HCT116 (cell line): Measurements from ENCODE around the gene NFIB. TPM values are rescaled to one million over a fixed set of nuclear protein-coding genes. Genes with fewer than 3 reads are reported as not detected.

Source experiments
- ATAC-seq: fragments of 200-7000 bp; cut with Tn5 transposase; 2 replicates; pipeline ENCODE4 v1.9.1; 2020; ENCODE audit warnings: mild to moderate bottlenecking, moderate library complexity
- BruUV-seq: library from RNA; stranded (reverse); fragments of 400-500 nt; replicated peaks from 2 replicates; lab custom pipeline; 2021; lab: Mats Ljungman, UMichigan
- CTCF ChIA-PET: fragments of 300-600 bp; sonication (Branson Sonifier 250); formaldehyde crosslinking; loops from one replicate; lab custom pipeline; 2021; ENCODE audit warnings: antibody characterized with exemption; lab: Charles Lee
- POLR2A ChIA-PET: fragments of 300-600, 350-600 bp; sonication (Branson Sonifier 250); formaldehyde crosslinking; loops from one replicate; lab custom pipeline; 2021; ENCODE audit warnings: antibody characterized with exemption; lab: Charles Lee
- RAD21 ChIA-PET, 2 experiments: fragments of 300-600 bp; sonication (Branson Sonifier 250); formaldehyde crosslinking; loops; one replicate each; lab custom pipeline; 2023; ENCODE audit warnings: low total read pairs in 2 of 2; ENCODE audit not compliant: uncharacterized antibody in 2 of 2, unreplicated experiment in 2 of 2, low non-redundant PET in 1 of 2; lab: Charles Lee
- DNase-seq: peaks from one replicate; pipeline ENCODE4 v3.0.0-alpha.2; 2010; ENCODE audit warnings: low read depth, low spot score
- H2AFZ ChIP-seq: fragments of 200-600 bp; shearing (Covaris generic), sonication (generic); 2 replicates; pipeline ENCODE4 v1.6.1; 2017; ENCODE audit warnings: low read depth, mixed run types, mixed read lengths, antibody characterized with exemption, low read length; ENCODE audit not compliant: poor library complexity, severe bottlenecking
- H3K27ac ChIP-seq: 2 replicates; pipeline ENCODE4 v1.5.1; 2012; ENCODE audit warnings: low read depth, low read length
- H3K27me3 ChIP-seq: fragments of 200-600 bp; sonication (generic); 2 replicates; pipeline ENCODE4 v1.6.1; 2016; ENCODE audit warnings: mixed run types, low read length, mixed read lengths; ENCODE audit not compliant: insufficient read depth
- H3K36me3 ChIP-seq, 2 experiments: fragments of 200-500 bp in 1 of 2; fragments of 200-600 bp in 1 of 2; sonication (Bioruptor generic) in 1 of 2; sonication (generic) in 1 of 2; 2 replicates each; pipeline versions ENCODE4 v1.5.1 to v1.6.1; 2014 to 2016; ENCODE audit warnings: low read length in 2 of 2, inconsistent platforms in 1 of 2, mixed read lengths in 1 of 2, mixed run types in 1 of 2; ENCODE audit not compliant: insufficient read depth in 2 of 2, control insufficient read depth in 1 of 2
- H3K4me1 ChIP-seq, 2 experiments: fragments of 200-600 bp in 1 of 2; sonication (generic) in 1 of 2; 2 replicates each; pipeline versions ENCODE4 v1.5.1 to v1.6.1; 2012 to 2017; ENCODE audit warnings: low read length in 2 of 2, inconsistent platforms in 1 of 2, mild to moderate bottlenecking in 1 of 2, mixed read lengths in 1 of 2, mixed run types in 1 of 2, moderate library complexity in 1 of 2; ENCODE audit not compliant: insufficient read depth in 2 of 2, control insufficient read depth in 1 of 2
- H3K4me2 ChIP-seq: fragments of 200-600 bp; sonication (generic); 2 replicates; pipeline ENCODE4 v1.6.1; 2017; ENCODE audit warnings: mixed run types, low read length, mixed read lengths
- H3K4me3 ChIP-seq, 2 experiments: fragments of 200-600 bp in 1 of 2; sonication (generic) in 1 of 2; replicated peaks in 1 of 2; 2 replicates each; pipeline ENCODE4 v1.5.1; 2011 to 2016; ENCODE audit warnings: low read length in 2 of 2, control low read depth in 1 of 2, low read depth in 1 of 2, mild to moderate bottlenecking in 1 of 2, mixed read lengths in 1 of 2, mixed run types in 1 of 2
- H3K79me2 ChIP-seq: fragments of 200-600 bp; sonication (generic); 2 replicates; pipeline ENCODE4 v1.6.1; 2017; ENCODE audit warnings: mild to moderate bottlenecking, mixed run types, low read length, moderate library complexity, mixed read lengths; ENCODE audit not compliant: insufficient read depth
- H3K9ac ChIP-seq: fragments of 200-600 bp; sonication (generic); 2 replicates; pipeline ENCODE4 v1.6.1; 2016; ENCODE audit warnings: low read length, mixed read lengths
- H3K9me2 ChIP-seq: fragments of 200-600 bp; sonication (generic), shearing (Covaris generic); 2 replicates; pipeline ENCODE4 v1.6.1; 2017; ENCODE audit warnings: mixed run types, mild to moderate bottlenecking, moderate library complexity; ENCODE audit not compliant: insufficient read depth
- H3K9me3 ChIP-seq, 2 experiments: fragments of 200-500 bp in 1 of 2; fragments of 200-600 bp in 1 of 2; sonication (Bioruptor generic) in 1 of 2; sonication (generic) in 1 of 2; 2 replicates each; pipeline ENCODE4 v1.6.1; 2014 to 2017; ENCODE audit warnings: low read length in 2 of 2, mixed read lengths in 2 of 2, inconsistent platforms in 1 of 2, low read depth in 1 of 2, mild to moderate bottlenecking in 1 of 2, mixed run types in 1 of 2, moderate library complexity in 1 of 2; ENCODE audit not compliant: control insufficient read depth in 1 of 2, insufficient read depth in 1 of 2
- H4K20me1 ChIP-seq: fragments of 200-600 bp; sonication (generic), shearing (Covaris generic); 2 replicates; pipeline ENCODE4 v1.6.1; 2017; ENCODE audit warnings: mixed run types, mild to moderate bottlenecking, moderate library complexity; ENCODE audit not compliant: insufficient read depth
- CBX3 ChIP-seq: IDR thresholded peaks from 2 replicates; pipeline ENCODE4 v1.6.1; 2012; ENCODE audit warnings: low read depth
- CEBPB ChIP-seq: IDR thresholded peaks from 2 replicates; pipeline ENCODE4 v1.6.1; 2012; ENCODE audit warnings: low read depth
- EGR1 ChIP-seq: IDR thresholded peaks from 2 replicates; pipeline ENCODE4 v1.6.1; 2012; ENCODE audit warnings: low read depth
- ELF1 ChIP-seq: IDR thresholded peaks from 2 replicates; pipeline ENCODE4 v1.6.1; 2012; ENCODE audit warnings: low read depth, borderline replicate concordance
- EZH2 ChIP-seq: fragments of 200-600 bp; sonication (generic); IDR thresholded peaks from 2 replicates; pipeline ENCODE4 v1.6.1; 2017; ENCODE audit warnings: antibody characterized with exemption, mixed run types
- FOSL1 ChIP-seq: IDR thresholded peaks from 2 replicates; pipeline ENCODE4 v1.6.1; 2012; ENCODE audit warnings: low read depth
- JUND ChIP-seq: IDR thresholded peaks from 2 replicates; pipeline ENCODE4 v1.6.1; 2012
- POLR2A ChIP-seq: IDR thresholded peaks from 2 replicates; pipeline ENCODE4 v1.7.0; 2011; ENCODE audit warnings: borderline replicate concordance; ENCODE audit not compliant: insufficient read depth, insufficient read length; ENCODE audit errors: extremely low read depth
- POLR2AphosphoS5 ChIP-seq: IDR thresholded peaks from 2 replicates; pipeline ENCODE4 v1.6.1; 2011; ENCODE audit warnings: mild to moderate bottlenecking, low read depth, low read length, moderate library complexity
- RAD21 ChIP-seq: IDR thresholded peaks from 2 replicates; pipeline ENCODE4 v1.6.1; 2012; ENCODE audit warnings: low read depth, mild to moderate bottlenecking
- SIN3A ChIP-seq: IDR thresholded peaks from 2 replicates; pipeline ENCODE4 v1.6.1; 2012; ENCODE audit warnings: low read depth
- SRF ChIP-seq: IDR thresholded peaks from 2 replicates; pipeline ENCODE4 v1.6.1; 2012; ENCODE audit warnings: low read depth
- TCF7L2 ChIP-seq: IDR thresholded peaks from 2 replicates; pipeline ENCODE4 v1.7.0; 2011; ENCODE audit warnings: borderline replicate concordance, inconsistent platforms; ENCODE audit not compliant: insufficient read depth, insufficient read length; ENCODE audit errors: extremely low read depth
- ZFX ChIP-seq: fragments of 450-650 bp; IDR thresholded peaks from 2 replicates; pipeline ENCODE4 v1.6.1; 2017
- ZNF274 ChIP-seq: fragments of 200-500 bp; sonication (Bioruptor generic); IDR thresholded peaks from 2 replicates; pipeline ENCODE4 v1.6.1; 2014; ENCODE audit warnings: mild to moderate bottlenecking, low read depth, low read length, inconsistent platforms
- intact Hi-C: fragments of 100-400 bp; cut with micrococcal nuclease; formaldehyde crosslinking; loops from 2 replicates; pipeline ENCODE4 v1.10.0; 2022
- total RNA-seq: library from RNA; stranded (reverse); gene quantifications from one replicate; pipeline ENCODE4 v1.2.1, GENCODE V29; 2021; ENCODE audit not compliant: unreplicated experiment
- TF ChIP-seq, protein P1 (sequence below): IDR thresholded peaks from 2 replicates; pipeline ENCODE4 v1.6.1; 2012
- TF ChIP-seq, protein P2 (sequence below): IDR thresholded peaks from 2 replicates; pipeline ENCODE4 v1.6.1; 2012
- TF ChIP-seq, protein P3 (sequence below): IDR thresholded peaks from 2 replicates; pipeline ENCODE4 v1.6.1; 2011; ENCODE audit warnings: mild to moderate bottlenecking, low read length, moderate library complexity; ENCODE audit not compliant: insufficient replicate concordance; ENCODE audit errors: extremely low read depth

The NFIB gene
- total RNA-seq, 1 experiment from 2014 or later = 6.6 TPM

DNA sequence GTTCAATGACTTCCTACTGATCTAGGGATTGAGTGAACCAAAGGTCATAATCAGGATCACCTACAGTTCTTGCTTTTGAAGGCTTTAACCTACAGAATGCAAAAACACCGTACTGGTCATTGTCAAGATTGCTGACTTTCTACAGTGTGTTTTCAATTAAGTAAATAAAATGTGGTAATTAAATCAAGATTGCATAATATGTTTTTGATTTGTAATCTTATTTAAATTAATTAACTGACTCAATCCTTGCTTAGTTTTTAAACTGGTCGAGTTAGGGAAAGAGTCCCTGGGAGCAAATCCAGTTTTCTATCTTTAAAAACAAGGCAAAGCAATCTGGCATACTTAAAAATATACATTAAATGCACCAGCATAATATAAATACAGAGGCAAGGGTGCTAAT lies 125.9 kb downstream of the NFIB start:
- no peak overlapping the region for H3K27ac ChIP-seq
- no peak overlapping the region for H2AFZ ChIP-seq
- H3K79me2 ChIP-seq = no peaks in the 10 kb centered on the region
- DNase-seq (no peak), ATAC-seq (no peak)
- POLR2A ChIA-PET = no interaction called here
- H3K9ac ChIP-seq = no peak overlapping the region
- H3K36me3 ChIP-seq = no peaks in the 10 kb centered on the region
- H3K9me3 ChIP-seq = no peaks in the 10 kb centered on the region
- no TSS peak for BruUV-seq
- no peak overlapping the region for H3K4me3 ChIP-seq
- H3K4me1 ChIP-seq = peaks cover 0 to 2% of the 10 kb centered on the region in 2 experiments; a peak in 1 of 4 replicates
- RAD21 ChIA-PET = no interaction called here
- intact Hi-C loops = no loop called here
- H3K4me2 ChIP-seq = no peak overlapping the region
- no peaks in the 10 kb centered on the region for H3K9me2 ChIP-seq
- TF ChIP-seq SIN3A (no peak), ELF1 (no peak), SRF (no peak), CEBPB (no peak), EZH2 (no peak), ZNF274 (no peak)
- TF ChIP-seq, protein P1, sequence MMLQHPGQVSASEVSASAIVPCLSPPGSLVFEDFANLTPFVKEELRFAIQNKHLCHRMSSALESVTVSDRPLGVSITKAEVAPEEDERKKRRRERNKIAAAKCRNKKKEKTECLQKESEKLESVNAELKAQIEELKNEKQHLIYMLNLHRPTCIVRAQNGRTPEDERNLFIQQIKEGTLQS = no peak
- TF ChIP-seq, protein P2, sequence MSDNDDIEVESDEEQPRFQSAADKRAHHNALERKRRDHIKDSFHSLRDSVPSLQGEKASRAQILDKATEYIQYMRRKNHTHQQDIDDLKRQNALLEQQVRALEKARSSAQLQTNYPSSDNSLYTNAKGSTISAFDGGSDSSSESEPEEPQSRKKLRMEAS = no peak
- H4K20me1 ChIP-seq = no peaks in the 10 kb centered on the region
- H3K27me3 ChIP-seq = no peaks in the 10 kb centered on the region
- CTCF ChIA-PET = no interaction called here

DNA sequence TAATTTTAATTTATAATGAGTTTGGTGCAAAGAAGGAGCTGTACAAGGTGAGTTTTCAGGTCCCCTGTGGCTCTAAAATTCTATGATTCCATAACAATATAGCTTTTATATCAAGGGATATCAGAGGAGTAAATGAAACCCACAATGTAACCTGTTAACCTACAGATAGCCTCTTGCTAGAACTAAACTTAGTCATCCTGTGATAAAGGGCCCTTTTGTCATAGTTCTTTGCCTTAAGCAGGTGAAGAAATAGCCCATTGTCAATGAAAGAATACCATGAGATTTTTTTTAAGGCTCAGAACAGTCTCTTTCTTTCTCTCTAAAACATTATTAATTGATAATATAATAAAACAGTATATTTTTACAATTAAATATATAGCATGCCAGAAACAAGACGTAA lies 127.8 kb downstream of the NFIB start:
- CTCF ChIA-PET = no interaction called here
- Histone ChIP-seq H3K9ac (no peak overlapping the region), H3K4me2 (no peak overlapping the region), H3K27me3 (no peaks in the 10 kb centered on the region), H3K9me2 (no peaks in the 10 kb centered on the region), H3K4me1 (peaks cover 0 to 12% of the 10 kb centered on the region in 2 experiments; a peak in 2 of 4 replicates), H3K9me3 (no peaks in the 10 kb centered on the region), H4K20me1 (no peaks in the 10 kb centered on the region), H3K36me3 (no peaks in the 10 kb centered on the region), H3K79me2 (no peaks in the 10 kb centered on the region), H2AFZ (no peak overlapping the region), H3K27ac (no peak overlapping the region), H3K4me3 (no peak overlapping the region)
- RAD21 ChIA-PET = no interaction called here
- BruUV-seq = no TSS peak
- TF ChIP-seq POLR2A (no peak), POLR2AphosphoS5 (no peak), SIN3A (no peak), EGR1 (no peak), TCF7L2 (no peak), FOSL1 (no peak), SRF (no peak), ZFX (no peak), CBX3 (no peak), JUND (no peak), EZH2 (no peak), RAD21 (no peak)
- TF ChIP-seq, protein P3, sequence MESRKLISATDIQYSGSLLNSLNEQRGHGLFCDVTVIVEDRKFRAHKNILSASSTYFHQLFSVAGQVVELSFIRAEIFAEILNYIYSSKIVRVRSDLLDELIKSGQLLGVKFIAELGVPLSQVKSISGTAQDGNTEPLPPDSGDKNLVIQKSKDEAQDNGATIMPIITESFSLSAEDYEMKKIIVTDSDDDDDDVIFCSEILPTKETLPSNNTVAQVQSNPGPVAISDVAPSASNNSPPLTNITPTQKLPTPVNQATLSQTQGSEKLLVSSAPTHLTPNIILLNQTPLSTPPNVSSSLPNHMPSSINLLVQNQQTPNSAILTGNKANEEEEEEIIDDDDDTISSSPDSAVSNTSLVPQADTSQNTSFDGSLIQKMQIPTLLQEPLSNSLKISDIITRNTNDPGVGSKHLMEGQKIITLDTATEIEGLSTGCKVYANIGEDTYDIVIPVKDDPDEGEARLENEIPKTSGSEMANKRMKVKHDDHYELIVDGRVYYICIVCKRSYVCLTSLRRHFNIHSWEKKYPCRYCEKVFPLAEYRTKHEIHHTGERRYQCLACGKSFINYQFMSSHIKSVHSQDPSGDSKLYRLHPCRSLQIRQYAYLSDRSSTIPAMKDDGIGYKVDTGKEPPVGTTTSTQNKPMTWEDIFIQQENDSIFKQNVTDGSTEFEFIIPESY = no peak
- TF ChIP-seq, protein P1 = no peak
- DNase-seq (no peak), ATAC-seq (no peak)
- intact Hi-C loops = no loop called here
- POLR2A ChIA-PET = no interaction called here
